ENCODE data around the gene METTL25B.

DNA sequence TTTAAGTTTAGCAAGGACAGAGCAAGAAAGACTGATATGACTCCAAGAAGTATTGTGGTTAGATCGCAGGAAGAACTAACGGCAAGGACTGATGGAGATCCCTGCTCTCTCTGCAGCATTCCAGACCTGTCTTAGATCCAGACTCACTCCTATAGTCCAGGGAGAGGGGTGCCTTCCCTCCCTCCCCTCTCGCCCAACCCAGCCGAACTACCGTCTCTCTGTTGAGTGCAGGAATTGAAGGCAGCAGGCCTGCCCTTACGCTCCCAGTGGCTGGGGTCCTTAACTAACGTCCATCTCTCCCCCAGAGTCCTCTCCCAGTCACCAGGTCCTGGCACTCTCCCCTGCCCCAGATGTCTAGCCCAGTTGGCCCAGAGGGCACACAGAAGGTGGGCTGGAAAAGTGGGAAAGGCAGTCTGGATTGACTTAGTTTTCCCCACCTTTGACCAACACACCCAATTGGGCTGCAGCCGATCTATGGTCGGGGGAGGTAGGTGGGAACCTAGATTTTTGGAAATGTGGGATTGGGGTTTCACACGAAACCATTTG lies 24.0 kb upstream of the METTL25B start:
- no peak for TF ChIP-seq CTCF (IDR thresholded peaks at IDR 0.05)
- TF ChIP-seq POLR2A (IDR thresholded peaks at IDR 0.05) = no peak
